HG02759 (cell line): ENCODE data around the gene HS6ST3.

Source experiments
- ATAC-seq: cut with Tn5 transposase; IDR thresholded peaks from one replicate; pipeline ENCODE4 v1.9.1; 2021; ENCODE audit warnings: mild to moderate bottlenecking, moderate library complexity; ENCODE audit not compliant: unreplicated experiment

The HS6ST3 gene

DNA sequence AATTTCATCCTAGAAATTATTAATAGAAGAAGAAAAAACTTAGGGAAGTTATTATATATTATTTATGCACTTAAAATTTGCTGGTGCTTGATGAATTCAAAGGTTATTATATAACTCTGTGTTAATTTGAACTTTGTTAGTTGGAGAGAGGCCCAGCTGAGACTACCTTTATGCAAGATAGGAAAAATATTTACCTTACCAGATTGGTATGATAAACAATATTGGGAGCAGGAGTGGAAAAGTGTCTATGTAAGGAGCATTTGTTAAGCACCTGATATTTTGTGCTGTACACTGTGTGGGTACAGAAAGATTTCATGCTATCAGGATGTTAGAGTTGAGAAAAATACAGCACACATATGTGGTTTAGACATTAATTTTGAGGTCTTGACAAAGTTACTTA is 547.1 kb downstream of the HS6ST3 start:
- ATAC-seq, result no peak

GRCh38 chr13:96646101-96646500 is 556.2 kb downstream of the HS6ST3 start:
- ATAC-seq, result no peak

DNA sequence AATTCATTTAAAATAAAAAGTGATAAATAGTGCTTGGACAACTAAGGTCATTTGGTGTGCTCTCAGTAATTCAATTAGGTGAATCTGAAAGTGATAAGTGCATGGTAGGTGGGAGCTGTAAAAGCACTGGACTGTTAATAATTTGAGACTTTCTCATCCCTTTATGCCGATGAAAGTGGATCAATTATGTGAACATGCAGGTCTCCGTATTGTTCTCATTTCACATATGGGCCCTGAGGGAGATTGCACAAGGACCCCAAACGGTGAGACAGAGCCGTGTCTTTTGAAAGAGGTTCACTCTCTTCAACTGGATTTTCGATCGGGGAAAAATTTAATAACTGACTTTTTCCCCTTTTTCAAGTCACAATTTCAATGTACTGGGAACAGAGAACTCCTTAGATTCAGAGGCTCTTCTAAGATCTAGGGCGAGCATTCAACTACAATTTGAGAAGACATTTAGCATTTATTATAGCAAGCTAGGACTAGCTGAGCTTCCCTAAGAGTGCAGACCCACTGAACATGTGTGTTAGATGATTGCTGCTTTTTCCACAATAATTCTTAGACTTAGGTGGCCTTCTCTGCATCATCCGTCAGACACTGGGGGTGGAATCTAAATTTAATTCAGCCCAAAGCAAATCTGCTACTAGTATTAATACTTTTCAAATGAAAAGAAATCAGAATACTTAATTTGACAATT is 556.8 kb downstream of the HS6ST3 start:
- ATAC-seq, result no peak

- ATAC-seq, result peak; percentile 84
These were observed 560.5 kb downstream of the HS6ST3 start for GRCh38 chr13:96650301-96650886.

- ATAC-seq, result no peak
These were observed 561.7 kb downstream of the HS6ST3 start for GRCh38 chr13:96651598-96651997.

DNA sequence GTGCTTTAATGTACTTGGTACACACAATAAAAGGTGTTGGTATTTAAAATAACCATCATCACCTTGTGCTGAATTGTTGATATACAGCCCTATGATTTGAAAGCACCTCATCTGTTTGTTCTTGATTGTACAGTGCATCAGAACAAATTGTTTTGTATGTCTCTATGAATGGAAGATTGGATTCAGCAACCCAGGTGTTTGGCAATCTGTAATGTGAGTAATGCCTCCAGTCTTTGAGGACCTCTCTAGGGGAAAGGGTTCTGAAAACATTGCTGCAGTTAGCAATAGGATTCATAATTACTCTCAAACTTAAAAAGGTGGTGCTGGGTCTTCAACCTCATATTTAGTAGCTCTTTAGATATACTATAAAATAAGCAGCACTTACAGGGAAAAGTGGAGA is 562.6 kb downstream of the HS6ST3 start:
- ATAC-seq, result no peak

GRCh38 chr13:96661612-96662011 is 571.7 kb downstream of the HS6ST3 start:
- no peak for ATAC-seq

- no peak for ATAC-seq
These were observed 572.1 kb downstream of the HS6ST3 start for GRCh38 chr13:96662036-96662435.

DNA sequence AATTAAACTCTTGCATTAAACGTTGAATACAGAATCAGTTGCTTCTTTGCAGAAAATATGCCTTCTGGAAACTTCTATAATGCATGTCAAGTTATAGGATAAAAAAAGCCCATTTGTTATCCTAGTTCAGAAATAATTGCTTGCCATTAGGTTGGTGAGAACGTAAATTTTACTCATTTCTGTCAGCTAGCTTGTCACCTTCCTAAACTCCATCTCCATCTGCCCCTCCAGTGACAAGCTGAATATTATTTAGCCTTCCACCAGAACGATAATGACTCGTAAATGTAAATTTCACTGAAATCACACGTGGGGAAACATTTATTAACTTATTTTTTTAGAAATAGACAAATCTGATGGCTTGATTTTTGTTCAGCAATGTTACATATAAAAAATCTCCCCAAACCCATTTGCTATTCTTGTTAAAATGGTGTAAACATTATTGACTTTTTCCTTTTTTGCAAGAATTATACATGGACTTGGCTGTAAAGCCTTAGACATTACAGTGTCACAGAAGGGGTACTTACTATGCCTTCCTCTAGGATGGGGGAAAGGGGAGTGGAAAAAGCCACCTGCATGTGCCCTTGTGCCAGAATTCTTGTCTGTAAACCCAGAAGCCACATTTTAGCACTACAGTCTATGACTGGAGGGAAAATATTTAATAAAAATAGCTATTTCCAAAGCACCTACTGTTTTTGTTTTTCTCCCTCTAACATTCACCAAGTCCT is 577.5 kb downstream of the HS6ST3 start:
- ATAC-seq, result no peak

GRCh38 chr13:96671073-96671472 is 581.2 kb downstream of the HS6ST3 start:
- no peak for ATAC-seq

DNA sequence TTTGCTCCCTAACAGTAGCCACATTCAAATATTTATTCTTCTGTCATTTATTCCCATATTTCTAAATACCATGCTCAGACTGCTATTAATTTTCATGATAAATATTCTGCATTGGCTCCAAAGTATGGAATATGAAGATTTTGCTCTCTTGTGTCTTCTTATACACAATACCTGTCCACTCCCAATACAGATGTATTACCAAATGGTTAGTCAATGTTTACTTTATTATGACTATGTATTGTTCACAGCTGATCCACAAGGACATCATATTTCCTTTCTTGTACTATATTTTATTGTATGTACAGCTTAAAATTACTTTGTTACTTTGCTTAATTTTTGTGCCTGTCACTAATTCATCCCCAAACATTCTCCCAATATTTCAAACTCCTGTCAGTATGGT is 582.1 kb downstream of the HS6ST3 start:
- no peak for ATAC-seq

GRCh38 chr13:96673825-96674224 is 583.9 kb downstream of the HS6ST3 start:
- no peak for ATAC-seq

GRCh38 chr13:96677029-96677428 is 587.1 kb downstream of the HS6ST3 start:
- no peak for ATAC-seq

- no peak for ATAC-seq
These were observed 588.9 kb downstream of the HS6ST3 start for GRCh38 chr13:96678801-96679200.

- no peak for ATAC-seq
These were observed 591.0 kb downstream of the HS6ST3 start for GRCh38 chr13:96680898-96681297.

DNA sequence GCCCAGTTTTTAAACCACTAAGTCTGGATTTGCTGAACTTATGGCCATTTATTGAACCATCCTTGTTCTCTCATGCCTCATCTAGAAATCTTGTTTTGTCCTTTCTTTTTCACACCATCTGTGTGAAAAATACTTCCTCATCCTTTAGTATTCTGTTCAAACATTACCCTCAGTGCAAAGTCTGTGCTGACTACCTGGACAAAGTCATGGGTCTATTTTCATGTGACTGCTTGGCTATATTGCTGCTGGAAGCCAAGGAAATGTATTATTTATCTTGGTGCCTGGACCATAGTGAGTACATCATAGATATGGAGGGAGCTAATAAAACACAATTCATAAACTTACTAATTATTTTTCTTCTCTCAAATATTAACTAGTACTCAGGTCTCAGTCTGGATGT is 591.9 kb downstream of the HS6ST3 start:
- ATAC-seq, result no peak

GRCh38 chr13:96684469-96684868 is 594.6 kb downstream of the HS6ST3 start:
- ATAC-seq, result no peak

- ATAC-seq, result no peak
These were observed 595.0 kb downstream of the HS6ST3 start for GRCh38 chr13:96684907-96685306.

DNA sequence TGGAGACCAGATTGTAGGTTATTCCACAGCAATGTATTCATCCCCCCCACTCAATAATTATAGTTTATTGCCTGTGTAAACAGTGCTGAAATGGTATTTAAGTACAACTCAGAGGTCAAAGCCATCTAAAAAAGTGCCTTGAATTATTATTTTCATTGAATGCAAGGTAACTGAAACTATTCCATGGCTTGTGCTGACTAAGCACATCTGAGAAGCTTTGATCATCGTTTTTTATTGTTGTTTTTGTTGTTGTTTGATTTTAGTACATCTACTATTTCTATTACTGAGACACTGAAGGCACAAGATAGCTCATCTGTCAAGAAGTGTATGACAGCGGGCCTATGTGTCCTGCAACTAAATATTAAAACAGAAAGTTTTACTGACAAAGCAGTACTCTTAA is 596.4 kb downstream of the HS6ST3 start:
- no peak for ATAC-seq

GRCh38 chr13:96687191-96687590 is 597.3 kb downstream of the HS6ST3 start:
- ATAC-seq, result no peak

- no peak for ATAC-seq
These were observed 601.1 kb downstream of the HS6ST3 start for GRCh38 chr13:96690998-96691397.

- ATAC-seq, result no peak
These were observed 606.5 kb downstream of the HS6ST3 start for GRCh38 chr13:96696389-96696900.
